GM12891 (cell line): ENCODE results near the gene WDFY3.

Source experiments
- DNase-seq: peaks from one replicate; pipeline ENCODE4 v3.0.0; 2011; ENCODE audit warnings: low spot score; ENCODE audit not compliant: insufficient read length
- FAIRE-seq: peaks from 2 replicates; lab custom pipeline; 2011; peaks lifted over from hg19 to GRCh38; lab: Jason Lieb, UNC
- PAX5 ChIP-seq: IDR thresholded peaks from 2 replicates; pipeline ENCODE4 v1.6.1; 2011; ENCODE audit warnings: low read length, moderate library complexity, mild to moderate bottlenecking; ENCODE audit not compliant: insufficient read depth, severe bottlenecking
- POLR2A ChIP-seq: IDR thresholded peaks from 2 replicates; pipeline ENCODE4 v1.6.1; 2011; ENCODE audit warnings: low read depth, low read length, control low read depth
- POLR2AphosphoS5 ChIP-seq: IDR thresholded peaks from 2 replicates; pipeline ENCODE4 v1.6.1; 2011; ENCODE audit warnings: low read depth, low read length, control low read depth
- POU2F2 ChIP-seq: IDR thresholded peaks from 2 replicates; pipeline ENCODE4 v1.6.1; 2011; ENCODE audit warnings: low read depth, mild to moderate bottlenecking, control low read depth, low read length, moderate library complexity
- SPI1 ChIP-seq: IDR thresholded peaks from 2 replicates; pipeline ENCODE4 v1.6.1; 2011; ENCODE audit warnings: low read depth, low read length, control low read depth
- TAF1 ChIP-seq: IDR thresholded peaks from 2 replicates; pipeline ENCODE4 v1.6.1; 2011; ENCODE audit warnings: low read depth, low read length, control low read depth

Gene WDFY3

DNA sequence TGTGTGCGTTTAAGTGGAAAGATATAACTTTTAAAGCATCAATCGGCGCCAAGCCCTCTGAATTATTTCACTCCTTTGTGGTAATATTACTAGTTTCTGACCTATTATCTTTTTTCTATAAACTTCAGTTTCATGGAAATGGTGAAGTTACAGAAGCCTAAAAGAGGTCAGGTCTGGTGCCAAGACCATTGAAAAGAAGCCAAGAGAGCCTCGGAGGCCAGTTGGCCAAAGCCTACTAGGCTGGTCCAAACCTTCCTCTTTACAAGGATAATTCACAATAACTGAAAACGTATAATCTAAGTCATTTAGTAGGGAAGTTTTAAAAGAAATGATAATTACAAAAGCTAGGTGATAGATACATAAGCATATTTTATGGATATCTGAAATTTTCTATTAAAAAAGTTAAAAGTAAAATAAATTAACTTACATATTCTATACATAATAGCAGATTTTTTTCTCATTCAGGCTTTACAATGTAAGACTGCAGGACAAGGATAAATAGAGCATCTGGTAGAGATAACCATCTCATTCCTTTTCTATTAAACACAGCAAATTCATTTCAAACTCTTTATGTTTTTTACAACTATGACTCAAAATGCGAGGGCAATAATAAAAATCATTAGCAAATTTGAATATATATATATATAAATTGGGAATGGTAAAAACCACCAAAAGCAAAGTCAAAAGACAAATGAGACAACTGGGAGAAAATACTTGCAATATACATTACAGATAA, 49.2 kb downstream of the WDFY3 start:
- TF ChIP-seq POU2F2 (no peak), SPI1 (no peak), PAX5 (no peak), POLR2AphosphoS5 (no peak), POLR2A (no peak), TAF1 (no peak)
- FAIRE-seq (no peak), DNase-seq (no peak)

DNA sequence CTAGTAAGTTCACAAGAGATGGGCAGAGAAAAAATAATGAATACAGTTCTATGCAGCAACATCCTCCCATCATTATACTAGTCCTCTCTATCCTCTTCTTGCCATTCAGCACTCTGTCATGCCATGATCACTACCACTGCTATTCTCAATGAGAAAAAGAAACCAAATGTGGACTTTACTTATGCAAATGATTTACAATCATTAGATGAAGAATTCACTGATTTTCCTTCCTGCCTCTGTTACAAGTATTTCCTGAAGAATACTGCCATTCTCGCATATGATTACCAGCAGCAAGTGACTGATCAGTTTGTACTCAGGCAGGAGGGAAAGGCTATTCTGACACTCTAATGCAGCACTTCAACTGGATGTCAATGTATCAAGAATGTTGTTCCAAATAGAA, 50.3 kb downstream of the WDFY3 start:
- DNase-seq (no peak), FAIRE-seq (no peak)
- TF ChIP-seq TAF1 (no peak), POU2F2 (no peak), POLR2AphosphoS5 (no peak), POLR2A (no peak), SPI1 (no peak), PAX5 (no peak)

DNA sequence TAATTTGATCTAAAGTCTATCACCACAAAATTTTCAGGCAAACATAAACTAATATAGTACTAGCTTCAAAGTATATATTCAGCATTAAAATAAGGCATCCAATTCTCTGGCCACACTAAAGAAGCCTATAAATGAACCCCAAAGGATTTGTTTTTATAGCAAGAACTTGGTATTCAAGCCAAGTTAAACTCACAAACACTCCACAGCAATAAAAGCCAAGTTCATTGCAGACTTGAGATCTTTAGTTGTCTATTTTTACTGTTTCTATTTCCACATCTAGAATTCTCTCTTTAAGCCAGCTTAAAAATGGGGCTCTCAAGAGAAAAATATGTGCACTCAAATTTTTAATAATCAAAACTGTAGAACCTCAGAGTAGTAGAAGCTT, 51.1 kb downstream of the WDFY3 start:
- no peak for FAIRE-seq
- TF ChIP-seq POU2F2 (no peak), TAF1 (no peak), POLR2AphosphoS5 (no peak), POLR2A (no peak), PAX5 (no peak), SPI1 (no peak)
- DNase-seq, result no peak

DNA sequence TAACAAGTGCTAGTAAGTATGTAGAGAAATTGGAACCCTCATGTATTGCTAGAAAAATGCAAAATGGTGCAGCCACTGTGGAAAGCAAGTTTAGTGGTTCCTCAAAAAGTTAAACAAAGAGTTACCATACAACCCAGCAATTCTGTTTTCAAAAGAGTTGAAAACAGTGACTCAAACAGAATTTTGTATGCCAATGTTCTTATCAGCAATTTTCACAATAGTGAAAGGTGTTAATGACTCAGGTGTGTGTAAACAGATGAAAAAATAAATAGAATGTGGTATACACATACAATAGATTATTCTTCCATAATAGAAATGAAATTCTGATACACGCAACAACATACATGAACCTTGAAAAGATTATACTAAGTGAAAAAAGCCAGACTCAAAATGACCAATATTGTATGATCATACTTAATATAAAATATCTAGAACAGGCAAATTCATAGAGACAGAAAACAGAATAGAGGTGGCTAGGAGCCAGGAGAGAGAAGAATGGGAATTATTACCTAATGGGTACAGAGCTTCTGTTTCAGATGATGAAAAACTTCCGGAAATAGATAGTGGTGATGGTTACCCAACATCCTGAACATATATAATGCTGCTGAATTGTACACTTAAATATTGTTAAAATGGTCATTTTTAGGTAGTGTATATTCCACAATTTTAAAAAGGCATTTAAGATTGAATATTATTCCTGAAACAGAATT, 51.6 kb downstream of the WDFY3 start:
- DNase-seq (no peak), FAIRE-seq (no peak)
- TF ChIP-seq TAF1 (no peak), POLR2A (no peak), POU2F2 (no peak), SPI1 (no peak), POLR2AphosphoS5 (no peak), PAX5 (no peak)

DNA sequence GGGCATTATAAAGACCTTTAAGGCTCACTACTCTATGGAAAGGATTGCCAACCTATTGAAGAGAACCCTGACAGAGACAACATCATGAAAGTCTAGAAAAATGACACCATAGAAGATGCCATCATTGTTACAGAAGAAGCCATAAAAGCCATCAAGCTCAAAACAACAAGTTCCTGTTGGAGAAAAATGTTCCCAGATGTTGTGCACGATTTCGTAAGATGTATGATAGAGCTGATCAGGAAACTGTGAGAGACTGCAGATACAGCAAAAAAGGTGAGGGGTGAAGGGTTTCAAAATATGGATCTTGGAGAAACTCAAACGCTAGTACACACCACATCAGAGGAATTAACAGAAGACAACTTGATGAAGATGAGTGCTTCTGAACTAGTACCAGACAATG, 53.3 kb downstream of the WDFY3 start:
- no peak for TF ChIP-seq POU2F2
- no peak for TF ChIP-seq POLR2AphosphoS5
- TF ChIP-seq SPI1, result no peak
- TF ChIP-seq POLR2A, result no peak
- no peak for TF ChIP-seq TAF1
- TF ChIP-seq PAX5, result no peak
- DNase-seq (no peak), FAIRE-seq (no peak)

DNA sequence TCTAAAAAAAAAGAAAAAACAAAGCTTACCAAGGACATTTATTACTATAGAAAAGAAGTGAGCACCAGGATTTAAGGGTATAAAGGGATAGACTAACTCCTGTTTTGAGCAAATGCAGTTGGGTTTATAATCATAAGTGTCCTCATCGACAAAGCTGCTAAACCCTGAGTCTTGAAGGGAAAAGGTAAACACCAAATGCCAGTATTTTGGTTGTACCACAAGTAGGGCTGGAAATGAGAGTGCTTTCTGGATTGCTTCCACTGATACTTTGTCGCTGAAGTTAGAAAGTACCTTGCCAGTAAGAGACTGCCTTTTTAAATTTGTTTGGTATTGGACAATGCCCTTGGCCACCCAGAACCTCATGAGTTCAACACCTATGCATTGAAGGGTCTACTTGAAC, 53.7 kb downstream of the WDFY3 start:
- no peak for DNase-seq
- TF ChIP-seq POLR2A, result no peak
- TF ChIP-seq PAX5, result no peak
- no peak for TF ChIP-seq TAF1
- no peak for TF ChIP-seq SPI1
- TF ChIP-seq POLR2AphosphoS5, result no peak
- TF ChIP-seq POU2F2, result no peak
- no peak for FAIRE-seq

DNA sequence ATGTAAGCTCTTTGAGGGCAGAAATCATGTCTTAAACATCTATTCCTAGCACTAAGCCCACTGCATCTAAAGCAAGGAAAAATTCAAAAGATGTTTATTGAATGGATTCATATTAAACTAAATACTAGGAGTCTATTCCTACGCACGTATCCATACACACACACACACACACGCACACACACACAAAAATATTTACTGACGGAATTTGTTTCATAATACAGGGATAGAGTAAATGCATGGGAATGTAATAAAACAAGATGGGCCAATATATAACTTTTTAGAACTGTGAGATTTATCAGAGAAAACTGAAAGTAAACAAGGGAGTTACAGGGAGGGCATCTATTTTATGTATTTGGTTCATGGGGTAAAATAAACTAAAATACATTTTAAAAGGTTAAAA, 57.6 kb downstream of the WDFY3 start:
- FAIRE-seq (no peak), DNase-seq (no peak)
- TF ChIP-seq PAX5 (no peak), POLR2AphosphoS5 (no peak), TAF1 (no peak), SPI1 (no peak), POLR2A (no peak), POU2F2 (no peak)

DNA sequence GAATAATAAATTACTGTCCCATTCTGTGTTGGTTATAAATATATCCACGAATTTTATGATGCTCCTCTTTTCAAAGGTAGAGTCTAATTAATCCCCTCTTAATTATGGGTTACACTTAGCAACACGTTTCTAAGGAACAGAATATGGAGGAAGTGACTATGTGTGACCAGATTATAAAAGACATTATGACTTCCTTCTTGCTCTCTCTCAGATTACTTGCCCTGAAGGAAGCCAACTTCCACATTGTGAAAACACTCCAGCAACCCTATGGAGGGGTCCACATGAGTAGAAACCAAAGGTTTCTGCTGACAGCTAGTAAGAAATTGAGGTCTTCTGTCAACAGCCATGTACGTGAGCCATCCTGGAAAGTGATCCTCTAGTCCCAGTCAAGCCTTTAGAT, 59.3 kb downstream of the WDFY3 start:
- DNase-seq (no peak), FAIRE-seq (no peak)
- TF ChIP-seq POU2F2, result no peak
- TF ChIP-seq POLR2AphosphoS5, result no peak
- no peak for TF ChIP-seq SPI1
- TF ChIP-seq POLR2A, result no peak
- TF ChIP-seq TAF1, result no peak
- no peak for TF ChIP-seq PAX5

DNA sequence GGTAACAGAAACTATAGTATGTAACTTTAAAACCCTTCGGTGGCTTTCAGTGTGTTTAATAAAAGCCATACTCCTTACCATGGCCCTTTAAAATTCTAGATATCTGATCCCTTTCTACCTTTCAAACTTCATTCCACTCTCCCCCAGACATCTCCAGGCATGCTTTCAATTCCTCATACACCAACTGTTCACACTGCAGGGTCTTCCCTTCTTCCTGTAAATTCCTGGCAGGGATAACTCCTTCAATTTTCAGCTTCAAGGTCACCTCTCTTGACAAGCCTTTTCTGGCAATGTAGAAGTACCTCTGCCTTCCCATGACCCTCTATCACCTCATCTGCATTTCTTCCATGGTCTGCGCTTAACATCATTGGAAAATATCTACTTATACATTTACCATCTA, 60.8 kb downstream of the WDFY3 start:
- no peak for TF ChIP-seq POLR2A
- no peak for TF ChIP-seq POU2F2
- no peak for TF ChIP-seq SPI1
- TF ChIP-seq PAX5, result no peak
- TF ChIP-seq POLR2AphosphoS5, result no peak
- no peak for TF ChIP-seq TAF1
- FAIRE-seq, result no peak
- no peak for DNase-seq

DNA sequence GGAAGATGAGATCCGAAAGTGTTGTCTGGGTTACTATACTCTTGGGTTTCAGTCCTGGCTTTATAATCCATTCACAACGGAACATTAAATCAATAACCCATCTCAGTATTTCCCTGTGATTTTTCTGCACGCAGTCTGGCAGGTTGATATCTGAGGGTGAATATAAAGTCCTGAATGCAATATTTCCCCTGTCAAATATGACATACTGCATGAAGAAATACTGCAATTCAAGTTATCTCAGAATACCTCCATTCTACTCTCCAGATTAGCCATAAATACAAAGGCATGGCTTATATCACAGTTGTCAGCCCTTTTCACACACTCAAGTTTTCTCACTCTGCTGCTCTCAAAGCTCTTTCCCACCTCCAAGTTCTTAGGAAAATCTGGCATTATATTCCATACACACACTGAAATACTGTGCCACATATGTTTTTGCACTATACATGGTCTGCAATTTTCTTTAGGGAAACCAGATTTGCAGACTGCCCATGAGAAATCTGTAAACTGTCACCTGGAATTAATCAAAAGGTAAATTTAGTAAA, 64.7 kb downstream of the WDFY3 start:
- TF ChIP-seq PAX5, result no peak
- TF ChIP-seq SPI1, result no peak
- no peak for TF ChIP-seq POLR2A
- TF ChIP-seq TAF1, result no peak
- TF ChIP-seq POLR2AphosphoS5, result no peak
- no peak for TF ChIP-seq POU2F2
- DNase-seq, result no peak
- no peak for FAIRE-seq
